NB4 (cell line): ENCODE results near the gene MIGA2.

ENCODE experiments used
- CTCF ChIP-seq: IDR thresholded peaks from one replicate; pipeline ENCODE4 v1.5.1; 2012; ENCODE audit warnings: low read depth, low read length
- POLR2A ChIP-seq: IDR thresholded peaks from 2 replicates; pipeline ENCODE4 v1.6.1; 2011; ENCODE audit warnings: mild to moderate bottlenecking; ENCODE audit not compliant: insufficient read length; ENCODE audit errors: extremely low read depth

GRCh38 chr9:129014608-129015007 is 21.8 kb upstream of the MIGA2 start:
- TF ChIP-seq CTCF (no peak), POLR2A (no peak)
